Measurements from ENCODE around the gene DHRS7C. TPM values are rescaled to one million over a fixed set of nuclear protein-coding genes. Genes with fewer than 3 reads are reported as not detected.
"Not testable (repeated sequence)": the region's sequence is repeated elsewhere in the genome, so short reads cannot be mapped to it uniquely, and the experiment has no call there.

Gene DHRS7C
- total RNA-seq, 4 donors from 2014 or later = not detected

DNA sequence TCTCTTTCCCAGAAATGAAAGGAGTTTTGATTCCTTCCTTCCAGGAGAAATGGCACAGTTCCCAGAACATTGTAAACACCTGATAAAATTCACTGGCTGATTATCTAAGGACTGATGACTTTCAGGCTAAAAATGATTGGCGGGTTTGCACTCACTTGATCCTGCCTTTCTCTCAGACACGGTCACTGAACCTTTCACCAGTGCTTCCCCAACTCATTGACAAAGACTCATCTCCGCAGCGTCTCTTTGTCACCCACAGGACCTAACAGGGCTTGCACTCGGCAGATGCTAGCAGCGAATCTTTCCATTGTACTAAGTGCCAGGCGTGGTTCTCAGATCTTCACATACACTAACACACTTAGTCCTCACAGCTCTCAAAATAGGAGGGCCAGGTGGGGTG lies 7.3 kb upstream of the DHRS7C start:
- no peak for DNase-seq (ENCODE audit: low spot score)
- TF ChIP-seq, protein P1, sequence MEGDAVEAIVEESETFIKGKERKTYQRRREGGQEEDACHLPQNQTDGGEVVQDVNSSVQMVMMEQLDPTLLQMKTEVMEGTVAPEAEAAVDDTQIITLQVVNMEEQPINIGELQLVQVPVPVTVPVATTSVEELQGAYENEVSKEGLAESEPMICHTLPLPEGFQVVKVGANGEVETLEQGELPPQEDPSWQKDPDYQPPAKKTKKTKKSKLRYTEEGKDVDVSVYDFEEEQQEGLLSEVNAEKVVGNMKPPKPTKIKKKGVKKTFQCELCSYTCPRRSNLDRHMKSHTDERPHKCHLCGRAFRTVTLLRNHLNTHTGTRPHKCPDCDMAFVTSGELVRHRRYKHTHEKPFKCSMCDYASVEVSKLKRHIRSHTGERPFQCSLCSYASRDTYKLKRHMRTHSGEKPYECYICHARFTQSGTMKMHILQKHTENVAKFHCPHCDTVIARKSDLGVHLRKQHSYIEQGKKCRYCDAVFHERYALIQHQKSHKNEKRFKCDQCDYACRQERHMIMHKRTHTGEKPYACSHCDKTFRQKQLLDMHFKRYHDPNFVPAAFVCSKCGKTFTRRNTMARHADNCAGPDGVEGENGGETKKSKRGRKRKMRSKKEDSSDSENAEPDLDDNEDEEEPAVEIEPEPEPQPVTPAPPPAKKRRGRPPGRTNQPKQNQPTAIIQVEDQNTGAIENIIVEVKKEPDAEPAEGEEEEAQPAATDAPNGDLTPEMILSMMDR (IDR thresholded peaks at IDR 0.05) = no peak
- no peak for ATAC-seq (ENCODE audit: low FRiP score)

DNA sequence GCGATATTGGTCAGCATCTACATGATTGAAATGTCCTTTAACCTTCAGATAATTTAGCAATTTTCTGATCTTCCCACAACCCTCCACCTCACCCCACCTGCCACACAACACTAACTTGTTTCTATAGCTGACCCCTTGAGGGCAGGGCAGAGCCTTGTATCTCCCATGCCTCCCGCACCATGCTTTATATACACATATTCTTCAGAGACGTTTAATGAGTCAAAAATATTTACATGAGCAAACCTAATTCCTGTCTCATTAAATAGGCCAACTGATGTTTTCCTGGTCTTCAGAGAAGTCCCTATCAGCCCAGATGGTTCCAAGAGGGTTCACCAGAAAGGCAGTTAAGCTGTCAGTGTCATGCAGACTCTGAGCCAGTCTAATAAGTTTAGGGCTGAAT lies 6.6 kb upstream of the DHRS7C start:
- TF ChIP-seq, protein P1 (IDR thresholded peaks at IDR 0.05) = no peak
- ATAC-seq (ENCODE audit: low FRiP score) (no peak), DNase-seq (ENCODE audit: low spot score) (no peak)

DNA sequence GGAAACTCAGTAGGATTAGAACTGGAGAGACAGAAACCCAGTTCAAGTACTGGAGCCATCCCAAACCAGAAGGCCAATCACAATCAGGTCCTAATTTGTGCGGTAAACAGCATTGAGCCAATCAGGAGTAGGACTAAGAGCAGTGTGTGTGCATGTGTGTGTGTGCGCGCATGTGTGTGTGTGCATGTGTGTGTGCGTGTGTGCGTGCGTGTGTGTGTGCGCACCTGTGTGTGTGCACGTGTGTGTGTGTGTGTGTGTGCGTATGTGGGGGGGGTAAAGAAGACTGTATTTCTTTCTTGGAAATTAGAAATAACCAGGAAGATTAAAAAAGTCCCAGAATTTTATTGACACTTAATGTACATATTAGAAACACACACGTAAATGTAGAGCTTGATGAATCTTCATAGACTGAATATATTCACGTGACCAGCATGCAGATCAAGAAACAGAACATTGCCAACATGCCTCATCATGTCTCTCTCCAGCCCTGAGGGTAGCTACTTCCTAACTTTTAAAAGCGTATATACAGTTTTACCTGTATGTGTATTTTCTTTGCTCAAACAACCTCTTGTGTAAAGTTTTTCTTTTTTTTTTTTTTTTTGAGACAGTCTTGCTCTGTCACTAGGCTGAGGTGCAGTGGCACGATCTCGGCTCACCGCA lies 919 bp upstream of the DHRS7C start:
- ATAC-seq (ENCODE audit: low FRiP score) = no peak
- no peak for DNase-seq (ENCODE audit: low spot score)
- TF ChIP-seq, protein P1 (IDR thresholded peaks at IDR 0.05) = no peak

DNA sequence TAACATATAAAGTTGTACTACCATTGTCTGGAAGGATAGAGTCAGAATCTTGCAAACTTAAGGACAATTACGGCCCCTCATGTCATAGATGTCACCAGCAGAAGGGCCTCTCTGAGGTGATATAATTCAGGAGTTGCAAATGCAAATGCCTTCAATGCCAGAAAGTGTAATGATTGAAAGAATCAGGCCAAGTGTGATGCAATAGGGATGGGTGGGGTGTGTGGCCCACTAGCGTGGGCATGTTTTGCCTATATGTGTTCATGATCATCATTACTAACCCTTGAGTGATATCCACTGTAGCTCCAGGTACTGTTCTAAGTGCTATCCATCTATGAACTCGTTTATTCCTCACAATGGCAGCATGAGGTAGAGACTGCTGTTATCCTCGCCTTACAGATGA lies 1.1 kb downstream of the DHRS7C start:
- DNase-seq (ENCODE audit: low spot score) (no peak), ATAC-seq (ENCODE audit: low FRiP score) (no peak)
- TF ChIP-seq, protein P1 (IDR thresholded peaks at IDR 0.05) = no peak

DNA sequence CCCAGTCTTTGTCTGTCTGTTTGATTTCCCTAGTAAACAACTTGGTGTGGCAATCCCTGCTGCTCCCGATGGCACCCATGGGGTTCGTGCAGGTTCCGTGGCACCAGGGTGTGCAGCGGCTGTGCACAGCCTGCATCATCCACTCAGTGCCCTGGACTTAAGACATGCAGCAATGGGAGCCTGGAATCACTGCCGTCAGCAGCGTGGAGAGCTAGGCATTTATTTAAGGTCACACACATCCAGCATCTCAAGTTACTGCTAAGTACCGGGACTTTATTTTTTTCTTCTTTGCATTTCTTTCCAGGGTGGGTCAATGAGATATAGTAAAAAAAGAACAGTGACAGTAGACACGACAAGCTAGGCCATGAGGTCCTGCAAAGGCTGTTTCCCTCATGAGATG lies 2.8 kb downstream of the DHRS7C start:
- ATAC-seq (ENCODE audit: low FRiP score) = no peak
- TF ChIP-seq, protein P1 (IDR thresholded peaks at IDR 0.05) = no peak
- DNase-seq (ENCODE audit: low spot score) = no peak

DNA sequence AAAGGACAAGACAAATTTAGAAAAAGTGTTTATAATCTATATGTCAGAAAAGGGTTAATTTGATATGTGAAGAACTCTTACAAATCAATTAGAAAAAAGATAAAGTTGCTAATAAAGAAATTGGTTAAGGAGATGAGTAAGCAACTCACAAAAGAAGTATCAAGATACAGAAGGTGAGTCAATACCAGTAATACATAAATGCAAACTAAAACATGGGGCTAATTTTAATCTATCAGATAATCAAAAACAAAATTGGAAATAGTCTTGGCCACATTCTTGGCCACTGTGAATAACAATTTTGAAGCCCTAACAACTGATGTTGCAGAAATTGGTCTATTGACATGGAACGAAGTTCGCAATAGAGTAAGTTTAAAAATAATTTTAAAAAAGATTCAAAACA lies 6.8 kb downstream of the DHRS7C start:
- TF ChIP-seq, protein P1 (IDR thresholded peaks at IDR 0.05) = no peak
- ATAC-seq (ENCODE audit: low FRiP score) (no peak), DNase-seq (ENCODE audit: low spot score) (no peak)

DNA sequence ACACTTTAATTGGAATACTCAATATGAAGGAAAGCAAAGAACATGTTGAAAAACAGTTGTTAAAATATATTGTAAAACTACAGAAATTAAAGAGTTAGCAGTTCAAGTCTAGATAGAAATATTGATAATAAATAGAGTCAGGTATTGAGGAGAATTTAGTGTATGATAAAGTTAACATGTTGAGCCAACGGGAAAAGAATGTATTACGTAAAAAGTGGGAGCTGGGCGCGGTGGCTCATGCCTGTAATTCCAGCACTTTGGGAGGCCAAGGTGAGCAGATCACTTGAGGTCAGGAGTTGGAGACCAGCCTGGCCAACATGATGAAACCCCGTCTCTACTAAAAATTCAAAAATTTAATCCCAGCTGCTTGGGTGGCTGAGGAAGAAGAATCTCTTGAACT lies 7.9 kb downstream of the DHRS7C start:
- DNase-seq (ENCODE audit: low spot score); ATAC-seq (ENCODE audit: low FRiP score): not testable (repeated sequence)
